ENCODE measurements around the gene ATG2A. TPM values are rescaled to one million over a fixed set of nuclear protein-coding genes. Genes with fewer than 3 reads are reported as not detected.
A peak's percentile ranks its signal among the peaks of the same experiment; 100 is the strongest.

ATG2A gene
- total RNA-seq, 6 donors from 2014 or later = 24.6 to 59.2 (median 33.3) TPM

GRCh38 chr11:64879244-64879900 lies 37.6 kb downstream of the ATG2A start:
- Histone ChIP-seq H3K27ac (peak overlapping the region; percentile 91 to 98 (median 93)), H3K27me3 (no peaks in the 10 kb centered on the region), H3K36me3 (peaks cover 0 to 4% (median 2%) of the 10 kb centered on the region in 4 donors), H3K4me1 (peaks cover 45 to 59% (median 55%) of the 10 kb centered on the region in 4 donors), H3K4me3 (peak overlapping the region; percentile 43 to 96 (median 72)), H3K9me3 (no peaks in the 10 kb centered on the region)
- peak in 1 of 2 donors; percentile 31 for ATAC-seq (ENCODE audit: low FRiP score in 2 of 2)
- peak in 1 of 2 donors; percentile 61 for DNase-seq
- 13% methylated on average over 16 of the region's 16 CpGs for WGBS, 2 donors
- TF ChIP-seq POLR2AphosphoS5 (IDR thresholded peaks at IDR 0.05) (no peak), POLR2A (IDR thresholded peaks at IDR 0.05) (no peak), EP300 (IDR thresholded peaks at IDR 0.05) (no peak), CTCF (IDR thresholded peaks at IDR 0.05) (no peak)

- Histone ChIP-seq H3K36me3 (peaks cover 0 to 9% (median 4%) of the 10 kb centered on the region in 4 donors), H3K9me3 (no peaks in the 10 kb centered on the region), H3K27me3 (no peaks in the 10 kb centered on the region), H3K27ac (peak within 1 kb of the TSS; percentile 91 to 98 (median 93)), H3K4me3 (peak within 1 kb of the TSS; percentile 62 to 96 (median 79)), H3K4me1 (peaks cover 45 to 61% (median 55%) of the 10 kb centered on the region in 4 donors)
- ATAC-seq (ENCODE audit: low FRiP score in 2 of 2) (peak; percentile 95 to 97), DNase-seq (peak; percentile 97 to 100)
- peak in 5 of 6 experiments; percentile 31 to 74 (median 61) for TF ChIP-seq CTCF (IDR thresholded peaks at IDR 0.05)
- TF ChIP-seq POLR2A (IDR thresholded peaks at IDR 0.05) = peak; percentile 87 to 100 (median 97)
- peak in 1 of 4 donors; percentile 69 for TF ChIP-seq EP300 (IDR thresholded peaks at IDR 0.05)
- peak; percentile 99 to 100 for TF ChIP-seq POLR2AphosphoS5 (IDR thresholded peaks at IDR 0.05)
- WGBS, 2 donors = 0% methylated on average over 2 of the region's 75 CpGs
These were observed 38.3 kb downstream of the ATG2A start, which contains the start of gene EHD1 for GRCh38 chr11:64878494-64879243. EHD1 (minus strand) TSS chr11:64878621; CDS start chr11:64878464, 157 bp downstream.

GRCh38 chr11:64878223-64878493 lies 38.9 kb downstream of the ATG2A start:
- H3K36me3 ChIP-seq = peaks cover 3 to 14% (median 9%) of the 10 kb centered on the region in 4 donors
- DNase-seq (no peak), ATAC-seq (ENCODE audit: low FRiP score in 2 of 2) (peak; percentile 0 to 44)
- peak overlapping the region; percentile 80 to 98 (median 92) for H3K27ac ChIP-seq
- H3K4me3 ChIP-seq = peak overlapping the region; percentile 62 to 96 (median 79)
- H3K4me1 ChIP-seq = peaks cover 50 to 66% (median 58%) of the 10 kb centered on the region in 4 donors
- TF ChIP-seq EP300 (IDR thresholded peaks at IDR 0.05) (no peak), POLR2A (IDR thresholded peaks at IDR 0.05) (no peak), POLR2AphosphoS5 (IDR thresholded peaks at IDR 0.05) (no peak), CTCF (IDR thresholded peaks at IDR 0.05) (no peak)
- no CpG with 5 or more reads among the region's 21 CpGs for WGBS, 2 donors
- H3K9me3 ChIP-seq = no peaks in the 10 kb centered on the region
- H3K27me3 ChIP-seq = no peaks in the 10 kb centered on the region

GRCh38 chr11:64877390-64878222 lies 39.4 kb downstream of the ATG2A start:
- H3K27me3 ChIP-seq = no peaks in the 10 kb centered on the region
- H3K4me1 ChIP-seq = peaks cover 54 to 72% (median 64%) of the 10 kb centered on the region in 4 donors
- peaks cover 6 to 20% (median 14%) of the 10 kb centered on the region in 4 donors for H3K36me3 ChIP-seq
- DNase-seq (peak in 1 of 2 donors; percentile 90), ATAC-seq (ENCODE audit: low FRiP score in 2 of 2) (peak in 1 of 2 donors; percentile 25)
- WGBS, 2 donors = 0 to 1% methylated on average over 23 to 38 of the region's 41 CpGs
- no peaks in the 10 kb centered on the region for H3K9me3 ChIP-seq
- peak overlapping the region; percentile 80 to 98 (median 92) for H3K27ac ChIP-seq
- peak overlapping the region; percentile 62 to 96 (median 79) for H3K4me3 ChIP-seq
- TF ChIP-seq CTCF (IDR thresholded peaks at IDR 0.05) = no peak
- no peak for TF ChIP-seq POLR2A (IDR thresholded peaks at IDR 0.05)
- TF ChIP-seq POLR2AphosphoS5 (IDR thresholded peaks at IDR 0.05) = no peak
- no peak for TF ChIP-seq EP300 (IDR thresholded peaks at IDR 0.05)
